ENCODE results near the gene PTGER1. TPM values are rescaled to one million over a fixed set of nuclear protein-coding genes. Genes with fewer than 3 reads are reported as not detected.

Gene PTGER1
- total and polyA plus RNA-seq, 2 donors (not counting 1 experiment from before 2014, with no cell fraction given), result 0.27 TPM; not detected in 1

GRCh38 chr19:14479975-14480699, 5.0 kb upstream of the PTGER1 start:
- peaks cover 8% of the 10 kb centered on the region for H3K4me1 Mint-ChIP-seq
- H3K9me3 Mint-ChIP-seq (ENCODE audit: insufficient read depth), result no peaks in the 10 kb centered on the region
- no peak overlapping the region for H3K4me3 Mint-ChIP-seq
- CTCF ChIA-PET, result interaction anchor here (0.6 to 3.0 kb wide), 20 partner anchors 14 to 406 kb away, joined by 3 to 15 read pairs (median 4); partner anchors contain the start of genes ASF1B and GIPC1
- no peak overlapping the region for H3K4me3 ChIP-seq (ENCODE audit: control extremely low read depth in 1 of 5, extremely low read depth in 1 of 5, insufficient read depth in 1 of 5, low read depth in 2 of 5, low read length in 4 of 5)
- WGBS (ENCODE audit: insufficient coverage), result 51% methylated on average over 40 of the region's 43 CpGs
- peaks cover 13% of the 10 kb centered on the region for H3K27me3 Mint-ChIP-seq
- H3K4me2 ChIP-seq (replicated peaks; ENCODE audit: low read depth, low read length, poor library complexity, severe bottlenecking), result peak overlapping the region; percentile 42
- peak; percentile 76 for ATAC-seq (ENCODE audit: low read depth)
- H3K9me3 ChIP-seq (ENCODE audit: control extremely low read depth in 1 of 3, control insufficient read depth in 2 of 3, insufficient read depth in 1 of 3, low read length in 2 of 3), result no peaks in the 10 kb centered on the region
- no peaks in the 10 kb centered on the region for H3K79me2 ChIP-seq (ENCODE audit: control insufficient read depth, insufficient read depth, low read length)
- H3K27ac Mint-ChIP-seq, result no peak overlapping the region
- intact Hi-C loops (cut with micrococcal nuclease), result no loop called here
- no peaks in the 10 kb centered on the region for H4K20me1 ChIP-seq (ENCODE audit: control insufficient read depth, insufficient read depth, low read length, poor library complexity, severe bottlenecking)
- peak overlapping the region; percentile 38 for H2AFZ ChIP-seq (ENCODE audit: insufficient read depth, low read depth, low read length, poor library complexity, severe bottlenecking)
- peak; percentile 93 for TF ChIP-seq CTCF (IDR thresholded peaks at IDR 0.05)
- TF ChIP-seq EZH2 (IDR thresholded peaks at IDR 0.05; ENCODE audit: borderline replicate concordance, insufficient read depth, low read depth, low read length, poor library complexity, severe bottlenecking), result no peak
- POLR2A ChIA-PET, result interaction anchor here (0.6 to 0.9 kb wide), 2 partner anchors 343 to 592 kb away, joined by 3 to 5 read pairs; partner anchors contain the start of gene ASF1B
- peaks cover 8 to 12% of the 10 kb centered on the region in 2 donors for H3K4me1 ChIP-seq (ENCODE audit: control insufficient read depth in 2 of 2, insufficient read depth in 2 of 2, low read length in 2 of 2)
- no peak overlapping the region for H3K27ac ChIP-seq (ENCODE audit: low read length in 2 of 2)
- peaks cover 0 to 10% (median 3%) of the 10 kb centered on the region in 4 experiments for H3K27me3 ChIP-seq (replicated peaks in 1 of 4; ENCODE audit: control extremely low read depth in 1 of 4, control insufficient read depth in 3 of 4, insufficient read depth in 4 of 4, low read length in 3 of 4)
- H3K9ac ChIP-seq (ENCODE audit: low read length), result no peak overlapping the region
- peak; percentile 74 for DNase-seq
- no peaks in the 10 kb centered on the region for H3K36me3 ChIP-seq (replicated peaks in 1 of 2; ENCODE audit: control extremely low read depth in 1 of 2, control insufficient read depth in 1 of 2, extremely low read depth in 1 of 2, insufficient read depth in 2 of 2, low read length in 1 of 2)
